Measurements from ENCODE around the gene POLR2H. TPM values are rescaled to one million over a fixed set of nuclear protein-coding genes. Genes with fewer than 3 reads are reported as not detected.
A peak's percentile ranks its signal among the peaks of the same experiment; 100 is the strongest.

The POLR2H gene
- total RNA-seq, 1 donor from 2014 or later: 49.8 TPM

GRCh38 chr3:184323696-184324095, 37.8 kb upstream of the POLR2H start:
- no peaks in the 10 kb centered on the region for H3K27me3 Mint-ChIP-seq (ENCODE audit: low read depth)
- peaks cover 28% of the 10 kb centered on the region for H3K4me1 Mint-ChIP-seq (ENCODE audit: low read depth)
- no peak overlapping the region for H3K27ac Mint-ChIP-seq (ENCODE audit: unreplicated experiment)
- peaks cover 68% of the 10 kb centered on the region for H3K36me3 Mint-ChIP-seq (ENCODE audit: low read depth)
- H3K9me3 Mint-ChIP-seq (ENCODE audit: low read depth): no peaks in the 10 kb centered on the region
- TF ChIP-seq CTCF (IDR thresholded peaks at IDR 0.05): no peak
- no peak for DNase-seq (ENCODE audit: low spot score)
- no peak overlapping the region for H3K4me3 Mint-ChIP-seq (ENCODE audit: unreplicated experiment)

- no peak for TF ChIP-seq CTCF (IDR thresholded peaks at IDR 0.05)
- Mint-ChIP-seq H3K27ac (ENCODE audit: unreplicated experiment) (peak overlapping the region; percentile 42), H3K36me3 (ENCODE audit: low read depth) (peaks cover 76% of the 10 kb centered on the region), H3K4me1 (ENCODE audit: low read depth) (peaks cover 22% of the 10 kb centered on the region), H3K27me3 (ENCODE audit: low read depth) (no peaks in the 10 kb centered on the region), H3K4me3 (ENCODE audit: unreplicated experiment) (no peak overlapping the region), H3K9me3 (ENCODE audit: low read depth) (no peaks in the 10 kb centered on the region)
- no peak for DNase-seq (ENCODE audit: low spot score)
Observed at GRCh38 chr3:184325269-184325668, 36.2 kb upstream of the POLR2H start.

GRCh38 chr3:184325715-184326369, 35.7 kb upstream of the POLR2H start:
- no peak overlapping the region for H3K27ac Mint-ChIP-seq (ENCODE audit: unreplicated experiment)
- no peaks in the 10 kb centered on the region for H3K9me3 Mint-ChIP-seq (ENCODE audit: low read depth)
- peaks cover 19% of the 10 kb centered on the region for H3K4me1 Mint-ChIP-seq (ENCODE audit: low read depth)
- peaks cover 75% of the 10 kb centered on the region for H3K36me3 Mint-ChIP-seq (ENCODE audit: low read depth)
- no peak for TF ChIP-seq CTCF (IDR thresholded peaks at IDR 0.05)
- no peak for DNase-seq (ENCODE audit: low spot score)
- no peaks in the 10 kb centered on the region for H3K27me3 Mint-ChIP-seq (ENCODE audit: low read depth)
- H3K4me3 Mint-ChIP-seq (ENCODE audit: unreplicated experiment): no peak overlapping the region

- Mint-ChIP-seq H3K4me1 (ENCODE audit: low read depth) (peaks cover 26% of the 10 kb centered on the region), H3K36me3 (ENCODE audit: low read depth) (peaks cover 76% of the 10 kb centered on the region), H3K27me3 (ENCODE audit: low read depth) (no peaks in the 10 kb centered on the region), H3K27ac (ENCODE audit: unreplicated experiment) (peak overlapping the region; percentile 70), H3K9me3 (ENCODE audit: low read depth) (no peaks in the 10 kb centered on the region), H3K4me3 (ENCODE audit: unreplicated experiment) (no peak overlapping the region)
- TF ChIP-seq CTCF (IDR thresholded peaks at IDR 0.05): no peak
- DNase-seq (ENCODE audit: low spot score): no peak
Observed at GRCh38 chr3:184327171-184327570, 34.3 kb upstream of the POLR2H start.

- no peak for DNase-seq (ENCODE audit: low spot score)
- Mint-ChIP-seq H3K9me3 (ENCODE audit: low read depth) (no peaks in the 10 kb centered on the region), H3K36me3 (ENCODE audit: low read depth) (peaks cover 78% of the 10 kb centered on the region), H3K27me3 (ENCODE audit: low read depth) (no peaks in the 10 kb centered on the region), H3K27ac (ENCODE audit: unreplicated experiment) (no peak overlapping the region), H3K4me1 (ENCODE audit: low read depth) (peaks cover 36% of the 10 kb centered on the region), H3K4me3 (ENCODE audit: unreplicated experiment) (no peak overlapping the region)
- TF ChIP-seq CTCF (IDR thresholded peaks at IDR 0.05): no peak
Observed at GRCh38 chr3:184328516-184328915, 33.0 kb upstream of the POLR2H start.

Measured in chondrocyte (in vitro differentiated cells).